DMS153 treated with DMSO at 0.1 percent for 48 hours (cell line): ENCODE results near the gene F13A1.

Experiments
- DNase-seq: peaks from one replicate; lab custom pipeline; 2025; ENCODE audit not compliant: unreplicated experiment; lab: John Stamatoyannopoulos, UW

Gene F13A1

DNA sequence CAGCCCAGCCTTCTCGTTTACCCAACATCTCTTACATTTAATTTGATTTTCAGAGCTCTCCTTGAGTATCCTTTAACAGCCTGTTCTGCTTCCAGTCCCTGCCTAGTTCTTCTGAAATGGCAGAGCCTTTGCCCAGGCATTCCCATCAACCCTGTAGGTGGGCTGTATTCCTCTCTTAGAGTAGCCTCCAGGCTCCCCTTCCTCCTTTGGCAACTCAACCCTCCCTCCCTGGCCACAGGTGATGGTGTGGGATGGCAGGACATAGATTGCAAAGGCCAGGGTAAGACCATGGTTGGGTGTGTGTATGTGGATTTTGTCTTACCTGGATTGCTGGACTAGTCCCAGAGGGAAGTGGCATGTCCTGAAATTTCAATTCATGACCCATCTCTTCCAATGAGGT, 125.4 kb downstream of the F13A1 start:
- DNase-seq, result no peak

- DNase-seq, result no peak
These were observed 127.2 kb downstream of the F13A1 start for GRCh38 chr6:6193221-6193745.

- DNase-seq, result no peak
These were observed 128.6 kb downstream of the F13A1 start for GRCh38 chr6:6191909-6192308.

DNA sequence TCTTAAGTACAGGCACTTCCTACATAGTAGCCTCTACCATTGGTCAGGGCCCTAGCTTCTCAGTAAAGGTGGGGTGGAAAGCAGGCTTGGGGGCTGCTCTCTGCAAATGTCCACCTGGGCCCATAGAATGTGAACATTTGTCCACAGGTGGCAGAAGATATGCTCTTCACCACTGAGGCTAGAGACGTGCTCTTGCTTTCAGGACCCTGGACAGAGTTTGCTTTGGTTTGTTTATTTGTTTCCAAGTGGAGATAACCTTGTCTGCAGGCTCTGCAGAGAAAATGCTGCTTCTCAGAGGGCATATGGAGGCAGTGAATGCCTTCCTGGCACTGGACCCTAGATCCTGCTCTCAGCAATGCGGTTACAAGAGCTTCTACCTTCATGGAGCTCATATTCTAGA, 129.0 kb downstream of the F13A1 start:
- DNase-seq, result no peak

GRCh38 chr6:6180684-6181083, 139.8 kb downstream of the F13A1 start:
- DNase-seq, result no peak

DNA sequence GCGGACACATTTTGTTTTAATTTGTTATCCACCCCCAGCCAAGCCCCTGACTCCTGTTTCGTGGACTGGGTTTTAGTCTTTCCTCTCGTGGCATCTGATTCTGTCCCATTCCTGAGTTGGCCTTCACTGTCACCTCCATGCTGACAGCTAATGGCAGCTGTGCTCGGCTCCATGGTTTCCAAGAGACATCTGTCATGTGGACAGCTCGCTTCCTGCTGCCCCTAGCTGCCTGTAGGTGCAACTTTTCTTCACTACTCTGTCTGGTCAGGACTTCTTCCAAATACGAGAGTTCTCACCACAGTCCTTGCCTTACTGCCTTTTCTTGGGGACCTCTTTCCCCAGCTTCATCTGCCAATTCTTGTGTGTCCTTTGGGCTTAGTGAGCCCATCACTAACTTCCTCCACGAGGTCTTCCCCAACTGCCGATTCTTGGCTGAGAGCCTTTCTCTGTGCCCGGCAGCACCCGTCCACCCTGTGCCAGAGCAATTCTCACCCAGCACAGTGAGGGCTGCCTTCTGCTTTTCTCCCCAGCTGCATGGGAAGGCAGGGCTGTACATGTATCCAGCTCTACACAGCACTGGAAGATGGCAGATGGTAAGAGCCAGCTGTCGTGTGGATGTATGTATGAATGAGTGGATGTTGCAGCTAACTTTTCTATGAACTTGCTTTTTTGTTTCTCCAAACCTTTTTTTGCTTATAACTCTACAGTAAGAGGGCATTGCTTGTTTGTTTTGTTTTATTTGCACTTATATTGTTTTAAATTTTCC, 140.4 kb downstream of the F13A1 start:
- no peak for DNase-seq

DNA sequence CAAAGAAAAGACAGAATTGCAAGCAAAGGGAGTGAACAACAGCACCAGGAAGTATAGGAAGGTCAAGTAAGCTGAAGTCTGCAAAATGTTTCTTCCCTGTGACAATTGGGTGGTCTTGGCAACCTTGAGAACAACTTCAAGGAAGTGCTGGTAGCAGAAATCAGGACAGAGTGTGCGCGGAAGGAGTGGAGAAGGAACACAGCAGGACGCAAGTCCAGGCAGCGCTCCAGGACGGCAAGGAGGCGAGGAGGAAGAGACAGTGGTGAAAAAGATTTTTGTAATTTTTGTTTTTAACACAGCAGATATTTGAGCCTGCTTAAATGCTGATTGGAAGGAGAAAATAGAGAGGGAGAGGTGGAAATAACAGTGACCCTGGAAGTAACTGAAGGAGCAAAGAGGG, 141.7 kb downstream of the F13A1 start:
- no peak for DNase-seq

DNA sequence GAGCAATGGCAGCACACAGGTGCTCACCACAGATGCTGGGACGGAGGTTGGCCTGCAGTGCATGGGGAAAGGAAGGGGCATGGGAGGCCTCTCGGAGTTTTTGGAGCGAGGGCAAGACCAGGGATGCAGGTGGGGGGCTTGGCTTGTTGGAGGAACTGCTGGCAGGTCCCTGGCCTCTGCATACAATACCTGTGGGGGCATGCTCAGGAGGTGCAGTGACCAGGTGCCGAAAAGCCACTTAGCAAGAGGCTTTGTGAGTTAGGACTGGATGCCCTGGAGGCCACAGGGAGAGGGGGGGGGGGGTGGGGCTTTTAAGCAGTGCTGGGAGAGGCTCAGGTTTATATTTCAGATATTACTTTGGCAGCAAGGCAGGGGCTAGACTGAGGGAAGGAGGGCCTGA, 142.7 kb downstream of the F13A1 start:
- no peak for DNase-seq

- no peak for DNase-seq
These were observed 143.8 kb downstream of the F13A1 start for GRCh38 chr6:6176586-6177228.

GRCh38 chr6:6176127-6176526, 144.3 kb downstream of the F13A1 start:
- no peak for DNase-seq

- no peak for DNase-seq
These were observed 151.3 kb downstream of the F13A1 start for GRCh38 chr6:6169141-6169540.

DNA sequence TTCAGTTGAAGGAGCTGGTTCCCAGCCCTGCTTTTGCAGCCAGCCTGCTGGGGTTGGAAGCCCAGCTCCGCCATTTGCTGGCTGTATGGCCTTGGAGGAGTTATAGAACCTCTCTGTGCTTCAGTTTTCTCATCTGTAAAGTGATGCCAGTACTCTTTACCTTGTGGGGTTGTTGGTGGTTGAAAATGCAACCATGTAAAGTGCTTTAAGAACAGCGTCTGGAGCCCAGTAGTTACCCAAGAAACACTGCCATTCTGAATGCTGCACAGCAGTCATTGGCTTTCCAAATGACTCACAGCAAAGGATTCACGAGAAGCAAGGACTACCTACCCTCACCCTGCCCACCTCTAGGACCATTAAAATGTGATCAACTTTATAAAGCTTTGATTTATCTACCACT, 154.4 kb downstream of the F13A1 start:
- no peak for DNase-seq

GRCh38 chr6:6164367-6164766, 156.1 kb downstream of the F13A1 start:
- no peak for DNase-seq

GRCh38 chr6:6154335-6154734, 166.1 kb downstream of the F13A1 start:
- DNase-seq, result no peak

DNA sequence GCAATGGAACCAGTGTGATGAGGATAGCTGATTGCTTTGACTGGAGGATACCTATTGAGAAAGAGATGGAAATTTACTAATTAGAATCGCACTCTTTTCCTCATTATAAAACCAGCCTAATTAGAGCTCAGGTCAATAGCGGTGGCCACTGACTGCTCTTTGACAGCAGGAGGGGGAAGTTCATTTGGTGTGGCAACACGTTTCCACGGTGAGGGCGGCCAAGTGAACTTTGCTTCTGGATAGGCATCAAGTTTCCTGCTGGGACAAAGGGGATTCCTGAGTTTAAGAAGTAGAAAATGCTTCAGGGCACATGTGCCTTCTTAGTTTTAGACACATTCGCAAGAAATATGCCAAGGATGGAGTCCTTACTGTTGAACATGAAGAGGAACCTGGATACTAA, 168.4 kb downstream of the F13A1 start:
- DNase-seq, result no peak

DNA sequence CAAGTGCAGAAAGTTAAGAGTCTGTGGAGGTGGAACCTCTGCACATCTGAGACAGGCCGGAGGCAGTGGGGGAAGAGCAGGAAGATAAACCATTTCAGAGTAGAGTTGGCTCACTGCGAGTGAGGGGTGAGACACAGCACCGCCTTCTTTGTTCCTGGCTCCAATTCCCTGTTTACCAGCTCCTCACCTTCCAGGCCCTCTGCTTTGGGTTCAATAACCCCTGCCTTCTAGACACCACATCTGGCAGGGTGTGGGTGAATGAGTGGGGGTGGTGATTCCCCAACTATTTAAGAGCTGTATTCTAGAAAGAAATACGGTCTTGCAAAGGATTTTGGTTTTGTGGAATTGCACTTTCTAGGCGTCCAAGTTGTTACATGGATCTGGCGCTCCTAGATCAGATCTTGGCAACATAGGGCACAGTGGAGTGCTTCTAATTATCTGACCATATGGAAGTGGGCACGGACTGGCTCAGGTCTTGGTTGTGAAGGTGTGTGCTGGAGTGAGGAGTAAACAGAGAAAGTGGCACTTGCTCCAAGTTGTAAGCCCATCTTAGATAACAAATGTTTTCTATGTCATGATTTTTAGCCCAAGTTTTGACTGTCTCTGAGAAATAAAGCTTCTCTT, 172.2 kb downstream of the F13A1 start:
- DNase-seq, result no peak

DNA sequence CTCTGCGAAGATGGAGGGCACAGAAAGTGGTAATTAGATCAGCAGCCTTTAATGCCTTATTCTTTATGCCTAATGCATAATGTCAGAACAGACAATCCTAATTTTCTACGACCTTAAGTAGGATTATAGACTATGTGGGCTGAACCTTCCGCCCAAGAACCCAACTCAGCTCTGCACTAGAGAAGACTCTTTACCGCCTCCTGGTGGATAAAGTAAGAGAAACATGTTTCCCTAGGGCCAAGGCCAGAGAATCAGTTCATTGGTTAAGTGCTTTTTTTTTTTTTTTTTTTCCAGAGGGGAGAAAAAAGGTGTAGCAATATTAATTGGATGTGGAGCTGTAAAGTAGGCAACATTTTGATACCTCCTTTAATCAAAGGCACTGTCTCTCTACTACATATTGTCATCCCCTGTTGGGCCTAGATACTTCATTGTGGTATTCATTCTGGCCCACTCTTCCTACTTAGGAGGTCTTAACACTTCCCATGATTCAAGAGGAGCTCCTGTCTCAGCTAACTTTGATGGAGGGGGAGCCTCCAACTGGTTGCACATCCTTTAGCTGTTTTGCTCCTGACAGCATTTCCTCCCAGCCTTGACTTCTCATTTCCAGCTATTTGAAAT, 188.9 kb downstream of the F13A1 start:
- DNase-seq, result no peak

- DNase-seq, result no peak
These were observed 195.0 kb downstream of the F13A1 start for GRCh38 chr6:6125495-6125894.

- DNase-seq, result no peak
These were observed 196.7 kb downstream of the F13A1 start for GRCh38 chr6:6123803-6124202.

DNA sequence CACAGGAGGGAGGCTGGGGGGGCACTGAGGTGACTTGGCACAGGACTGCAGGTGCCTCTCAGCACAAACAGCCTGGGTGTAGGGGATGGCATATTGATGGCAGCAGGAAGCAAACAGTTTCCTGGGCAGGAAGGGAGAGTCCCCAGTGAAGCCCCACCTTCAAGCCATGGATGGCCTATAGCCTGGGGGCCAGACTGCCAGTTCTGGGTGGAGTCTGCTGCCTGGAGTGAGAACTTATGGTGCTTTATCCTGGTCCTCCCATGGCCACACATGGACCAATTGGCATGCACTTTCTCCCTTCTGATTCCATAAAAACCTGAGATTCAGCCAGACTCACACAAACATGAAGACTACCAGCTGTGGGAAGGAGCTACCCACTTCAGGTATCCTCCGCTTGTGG, 198.5 kb downstream of the F13A1 start:
- DNase-seq, result no peak

- no peak for DNase-seq
These were observed 214.9 kb downstream of the F13A1 start for GRCh38 chr6:6105472-6106036.
